ENCODE data around the gene B3GNT9.

Gene B3GNT9

GRCh38 chr16:67109407-67110135, 41.2 kb downstream of the B3GNT9 start, which contains the start of gene PHAF1:
Gene PHAF1 (plus strand): TSS chr16:67109941. CDS start chr16:67110176, 235 bp downstream.
- peak; percentile 96 for DNase-seq

- DNase-seq: no peak
These were observed 41.8 kb downstream of the B3GNT9 start for GRCh38 chr16:67108931-67109406.

GRCh38 chr16:67108489-67108888, 42.3 kb downstream of the B3GNT9 start:
- DNase-seq: no peak

GRCh38 chr16:67105881-67106280, 44.9 kb downstream of the B3GNT9 start:
- no peak for DNase-seq

GRCh38 chr16:67105246-67105645, 45.6 kb downstream of the B3GNT9 start:
- no peak for DNase-seq

- no peak for DNase-seq
These were observed 46.0 kb downstream of the B3GNT9 start for GRCh38 chr16:67104845-67105244.

GRCh38 chr16:67104061-67104460, 46.7 kb downstream of the B3GNT9 start:
- no peak for DNase-seq

GRCh38 chr16:67101311-67102082, 49.3 kb downstream of the B3GNT9 start:
- no peak for DNase-seq

- DNase-seq: no peak
These were observed 50.1 kb downstream of the B3GNT9 start for GRCh38 chr16:67100569-67101310.

- no peak for DNase-seq
These were observed 52.2 kb downstream of the B3GNT9 start for GRCh38 chr16:67098599-67098998.

Data from stimulated activated CD4-positive, alpha-beta T cell treated with anti-CD3 and anti-CD28 coated beads, Interleukin-12 subunit alpha, Interleukin-12 subunit beta, amount 100 ng/mL, for 4 hours (primary cell).